ENCODE measurements around the gene B3GAT2.

Gene B3GAT2

GRCh38 chr6:70879496-70879895, 77.4 kb downstream of the B3GAT2 start:
- POLR2A ChIA-PET, result no interaction called here
- no peaks in the 10 kb centered on the region for H3K36me3 ChIP-seq (ENCODE audit: control insufficient read depth in 2 of 2, insufficient read depth in 1 of 2, low read length in 2 of 2)
- TF ChIP-seq ZNF341 (tag by site-specific recombination; IDR thresholded peaks at IDR 0.05; ENCODE audit: low read depth), result no peak
- TF ChIP-seq ZNF529 (tag by site-specific recombination; IDR thresholded peaks at IDR 0.05; ENCODE audit: insufficient replicate concordance), result no peak
- no peak for TF ChIP-seq ZBTB17 (tag by site-specific recombination; IDR thresholded peaks at IDR 0.05)
- no peak for TF ChIP-seq ZSCAN23 (tag by site-specific recombination; IDR thresholded peaks at IDR 0.05)
- TF ChIP-seq TRIM28 (IDR thresholded peaks at IDR 0.05; ENCODE audit: borderline replicate concordance, low read length), result no peak
- no peak for TF ChIP-seq ZBTB8A (tag by site-specific recombination; IDR thresholded peaks at IDR 0.05)
- TF ChIP-seq ZNF510 (tag by site-specific recombination; IDR thresholded peaks at IDR 0.05; ENCODE audit: insufficient replicate concordance), result no peak
- no peak for TF ChIP-seq ZNF202 (tag by site-specific recombination; IDR thresholded peaks at IDR 0.05; ENCODE audit: borderline replicate concordance)
- TF ChIP-seq ZBTB26 (tag by site-specific recombination; optimal IDR thresholded peaks at IDR 0.05), result no peak
- no peak for TF ChIP-seq ZXDB (tag by site-specific recombination; IDR thresholded peaks at IDR 0.05)
- TF ChIP-seq ZNF610 (tag by site-specific recombination; IDR thresholded peaks at IDR 0.05; ENCODE audit: borderline replicate concordance), result no peak
- CTCF ChIA-PET, result interaction anchor here (0.9 to 1.4 kb wide), 2 partner anchors 15 to 173 kb away, joined by 3 to 4 read pairs; no protein-coding TSS in a partner anchor
- no peak overlapping the region for H3K4me3 ChIP-seq (ENCODE audit: low read depth, low read length)
- H3K9me3 ChIP-seq (ENCODE audit: control insufficient read depth, insufficient read depth, low read depth, low read length), result no peaks in the 10 kb centered on the region
- H3K4me1 ChIP-seq (ENCODE audit: control insufficient read depth, insufficient read depth, low read length), result no peaks in the 10 kb centered on the region
- H3K27ac ChIP-seq (ENCODE audit: extremely low read depth, low read depth, low read length), result no peak overlapping the region

- ChIA-PET POLR2A (no interaction called here), CTCF (interaction anchor here (0.5 to 2.3 kb wide), 3 partner anchors 10 to 653 kb away, joined by 5 to 16 read pairs (median 6); no protein-coding TSS in a partner anchor)
- Histone ChIP-seq H3K27ac (ENCODE audit: extremely low read depth, low read depth, low read length) (no peak overlapping the region), H3K9me3 (ENCODE audit: control insufficient read depth, insufficient read depth, low read depth, low read length) (no peaks in the 10 kb centered on the region), H3K4me3 (ENCODE audit: low read depth, low read length) (no peak overlapping the region), H3K4me1 (ENCODE audit: control insufficient read depth, insufficient read depth, low read length) (no peaks in the 10 kb centered on the region), H3K36me3 (ENCODE audit: control insufficient read depth in 2 of 2, insufficient read depth in 1 of 2, low read length in 2 of 2) (no peaks in the 10 kb centered on the region)
- TF ChIP-seq ZEB2 (tag by site-specific recombination; IDR thresholded peaks at IDR 0.05), result no peak
- TF ChIP-seq, protein P1, sequence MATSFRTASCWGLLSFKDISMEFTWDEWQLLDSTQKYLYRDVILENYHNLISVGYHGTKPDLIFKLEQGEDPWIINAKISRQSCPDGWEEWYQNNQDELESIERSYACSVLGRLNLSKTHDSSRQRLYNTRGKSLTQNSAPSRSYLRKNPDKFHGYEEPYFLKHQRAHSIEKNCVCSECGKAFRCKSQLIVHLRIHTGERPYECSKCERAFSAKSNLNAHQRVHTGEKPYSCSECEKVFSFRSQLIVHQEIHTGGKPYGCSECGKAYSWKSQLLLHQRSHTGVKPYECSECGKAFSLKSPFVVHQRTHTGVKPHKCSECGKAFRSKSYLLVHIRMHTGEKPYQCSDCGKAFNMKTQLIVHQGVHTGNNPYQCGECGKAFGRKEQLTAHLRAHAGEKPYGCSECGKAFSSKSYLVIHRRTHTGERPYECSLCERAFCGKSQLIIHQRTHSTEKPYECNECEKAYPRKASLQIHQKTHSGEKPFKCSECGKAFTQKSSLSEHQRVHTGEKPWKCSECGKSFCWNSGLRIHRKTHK (tag by site-specific recombination; IDR thresholded peaks at IDR 0.05), result no peak
- no peak for TF ChIP-seq BCL11A (tag by site-specific recombination; IDR thresholded peaks at IDR 0.05; ENCODE audit: low read depth)
- no peak for TF ChIP-seq ZNF670 (tag by site-specific recombination; IDR thresholded peaks at IDR 0.05; ENCODE audit: low read depth)
- TF ChIP-seq SCRT1 (tag by site-specific recombination; IDR thresholded peaks at IDR 0.05; ENCODE audit: borderline replicate concordance), result no peak
- TF ChIP-seq ZNF335 (tag by site-specific recombination; conservative IDR thresholded peaks at IDR 0.05), result no peak
- TF ChIP-seq ZSCAN16 (tag by site-specific recombination; IDR thresholded peaks at IDR 0.05), result no peak
- TF ChIP-seq YY2 (tag by site-specific recombination; IDR thresholded peaks at IDR 0.05), result no peak
- no peak for TF ChIP-seq ZSCAN30 (tag by site-specific recombination; IDR thresholded peaks at IDR 0.05)
- TF ChIP-seq, protein P2, sequence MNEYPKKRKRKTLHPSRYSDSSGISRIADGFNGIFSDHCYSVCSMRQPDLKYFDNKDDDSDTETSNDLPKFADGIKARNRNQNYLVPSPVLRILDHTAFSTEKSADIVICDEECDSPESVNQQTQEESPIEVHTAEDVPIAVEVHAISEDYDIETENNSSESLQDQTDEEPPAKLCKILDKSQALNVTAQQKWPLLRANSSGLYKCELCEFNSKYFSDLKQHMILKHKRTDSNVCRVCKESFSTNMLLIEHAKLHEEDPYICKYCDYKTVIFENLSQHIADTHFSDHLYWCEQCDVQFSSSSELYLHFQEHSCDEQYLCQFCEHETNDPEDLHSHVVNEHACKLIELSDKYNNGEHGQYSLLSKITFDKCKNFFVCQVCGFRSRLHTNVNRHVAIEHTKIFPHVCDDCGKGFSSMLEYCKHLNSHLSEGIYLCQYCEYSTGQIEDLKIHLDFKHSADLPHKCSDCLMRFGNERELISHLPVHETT (tag by site-specific recombination; IDR thresholded peaks at IDR 0.05), result no peak
These were observed 82.5 kb downstream of the B3GAT2 start for GRCh38 chr6:70874181-70874913.
